ENCODE data around the gene TRIM34. TPM values are rescaled to one million over a fixed set of nuclear protein-coding genes. Genes with fewer than 3 reads are reported as not detected.
"Not testable (repeated sequence)": the region's sequence is repeated elsewhere in the genome, so short reads cannot be mapped to it uniquely, and the experiment has no call there.

Gene TRIM34
- polyA plus RNA-seq, 4 donors: 8.2 to 12.7 (median 11.5) TPM

- DNase-seq (ENCODE audit: low read depth in 4 of 4, low spot score in 3 of 4): not testable (repeated sequence)
These were observed 58.8 kb downstream of the TRIM34 start for GRCh38 chr11:5683620-5684019.

DNA sequence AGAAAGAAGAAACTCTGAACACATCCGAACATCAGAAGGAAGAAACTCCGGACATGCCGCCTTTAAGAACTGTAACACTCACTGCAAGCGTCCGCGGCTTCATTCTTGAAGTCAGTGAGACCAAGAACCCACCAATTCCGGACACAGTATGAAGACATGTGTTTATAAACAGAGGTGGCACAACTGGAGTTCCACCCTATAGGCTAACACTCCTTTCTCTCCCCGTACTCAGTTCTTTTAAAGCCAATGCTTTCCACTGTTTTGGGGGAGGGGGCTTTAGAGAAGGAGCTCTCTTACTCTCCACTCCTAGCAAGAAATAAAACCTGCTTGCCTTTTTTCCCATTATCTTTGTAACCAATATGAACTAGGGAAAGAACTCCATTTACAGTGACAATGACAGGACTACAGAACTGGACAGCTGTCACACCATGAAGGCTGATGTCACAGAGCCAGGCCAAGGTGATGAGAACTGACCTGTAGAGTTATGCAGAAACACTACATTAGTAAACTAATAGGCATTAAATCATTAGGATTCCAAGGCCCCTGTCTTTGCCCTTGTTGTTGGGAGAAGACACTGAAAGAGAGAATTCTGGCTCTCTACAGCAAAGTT, 59.3 kb downstream of the TRIM34 start:
- DNase-seq (ENCODE audit: low read depth in 4 of 4, low spot score in 3 of 4): peak in 2 of 4 donors; percentile 5 to 8

DNA sequence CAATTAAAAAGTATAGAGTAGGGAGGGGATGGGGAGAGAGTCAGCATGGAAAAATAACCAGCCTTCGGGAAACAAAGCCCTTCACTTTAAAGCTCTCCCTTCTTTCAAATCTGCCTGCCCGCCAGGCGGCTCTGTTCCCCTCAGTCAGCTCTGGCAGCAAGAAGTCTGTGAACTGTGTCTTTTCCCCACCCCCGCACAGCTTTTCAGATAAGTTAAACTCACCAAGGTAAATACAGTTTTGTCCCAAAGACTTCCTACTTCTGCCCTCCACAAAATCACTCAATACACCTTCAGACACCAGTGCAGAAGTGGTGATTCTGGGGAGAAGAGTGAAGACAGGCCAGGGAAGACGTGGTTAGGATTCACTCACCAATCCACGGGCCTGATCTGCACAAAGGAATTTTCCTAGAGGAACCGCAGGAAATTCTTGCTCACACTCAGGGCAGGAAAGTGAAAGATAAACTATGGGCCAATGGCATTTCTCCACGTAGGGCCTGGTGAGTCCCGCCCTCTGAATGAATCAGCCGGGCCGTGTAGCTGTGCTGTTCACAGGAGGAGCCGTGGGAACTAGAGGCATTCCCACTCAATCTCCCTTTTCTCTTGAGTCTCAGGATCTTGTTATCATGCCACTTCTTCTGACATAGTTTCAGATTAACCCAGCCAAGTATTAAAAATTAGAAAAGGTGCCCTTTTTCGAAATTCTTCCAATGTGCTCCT, 60.0 kb downstream of the TRIM34 start, which contains the start of gene TRIM5:
TSS of gene TRIM5 (minus strand) at position 429 of the 717 bp plus-strand sequence. CDS start 4,897 bp downstream, outside the sequence.
- DNase-seq (ENCODE audit: low read depth in 4 of 4, low spot score in 3 of 4): peak; percentile 81 to 92 (median 92)

GRCh38 chr11:5686426-5686825, 61.6 kb downstream of the TRIM34 start:
- DNase-seq (ENCODE audit: low read depth in 4 of 4, low spot score in 3 of 4): no peak

- no peak for DNase-seq (ENCODE audit: low read depth in 4 of 4, low spot score in 3 of 4)
These were observed 63.7 kb downstream of the TRIM34 start for GRCh38 chr11:5688482-5688881.

GRCh38 chr11:5689551-5689983, 64.8 kb downstream of the TRIM34 start, which contains the start of gene TRIM22:
Gene TRIM22, plus strand, starts transcription at chr11:5689790. Its CDS starts 6,443 bp downstream, at chr11:5696233.
- DNase-seq (ENCODE audit: low read depth in 4 of 4, low spot score in 3 of 4): peak in 1 of 4 donors; percentile 4

DNA sequence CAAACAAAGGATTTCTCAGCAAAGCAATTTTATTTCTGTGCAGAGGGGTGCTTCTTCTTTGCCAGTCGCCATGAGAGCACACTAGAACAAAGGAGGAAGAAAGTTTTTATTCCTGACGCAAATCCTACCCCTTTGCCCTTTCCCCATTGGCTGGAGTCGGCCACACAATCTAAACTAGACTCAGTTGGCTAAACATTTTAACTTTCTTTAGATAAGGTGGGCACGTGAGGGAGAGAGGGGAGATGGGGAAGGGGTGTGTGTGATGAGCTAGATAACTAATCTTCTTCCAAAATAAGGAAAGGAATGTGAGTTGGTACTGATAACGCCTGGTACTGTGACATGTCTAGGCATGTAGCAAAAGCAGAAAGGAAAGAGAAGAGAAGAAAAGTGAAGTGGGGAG, 65.4 kb downstream of the TRIM34 start:
- no peak for DNase-seq (ENCODE audit: low read depth in 4 of 4, low spot score in 3 of 4)

DNA sequence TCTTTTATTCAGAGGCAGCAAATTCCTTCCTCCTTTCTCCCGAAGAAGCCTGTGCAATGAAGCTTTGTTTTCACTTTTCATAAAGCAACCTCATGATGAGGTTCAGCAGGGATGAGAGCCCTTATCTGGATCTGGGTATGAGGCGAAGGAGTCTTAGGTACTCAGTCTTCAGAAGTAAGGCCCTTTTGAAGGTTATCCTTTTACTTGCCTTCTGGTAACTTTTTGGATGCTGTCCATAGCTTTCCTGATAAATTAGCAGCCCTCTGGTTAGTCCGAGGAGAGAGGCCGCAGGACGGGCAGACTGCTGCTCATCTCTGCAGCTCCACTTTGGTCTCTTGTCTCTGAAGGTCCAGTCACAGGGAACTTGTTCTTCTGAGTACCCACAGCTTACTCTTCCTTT, 65.9 kb downstream of the TRIM34 start:
- DNase-seq (ENCODE audit: low read depth in 4 of 4, low spot score in 3 of 4): no peak

DNA sequence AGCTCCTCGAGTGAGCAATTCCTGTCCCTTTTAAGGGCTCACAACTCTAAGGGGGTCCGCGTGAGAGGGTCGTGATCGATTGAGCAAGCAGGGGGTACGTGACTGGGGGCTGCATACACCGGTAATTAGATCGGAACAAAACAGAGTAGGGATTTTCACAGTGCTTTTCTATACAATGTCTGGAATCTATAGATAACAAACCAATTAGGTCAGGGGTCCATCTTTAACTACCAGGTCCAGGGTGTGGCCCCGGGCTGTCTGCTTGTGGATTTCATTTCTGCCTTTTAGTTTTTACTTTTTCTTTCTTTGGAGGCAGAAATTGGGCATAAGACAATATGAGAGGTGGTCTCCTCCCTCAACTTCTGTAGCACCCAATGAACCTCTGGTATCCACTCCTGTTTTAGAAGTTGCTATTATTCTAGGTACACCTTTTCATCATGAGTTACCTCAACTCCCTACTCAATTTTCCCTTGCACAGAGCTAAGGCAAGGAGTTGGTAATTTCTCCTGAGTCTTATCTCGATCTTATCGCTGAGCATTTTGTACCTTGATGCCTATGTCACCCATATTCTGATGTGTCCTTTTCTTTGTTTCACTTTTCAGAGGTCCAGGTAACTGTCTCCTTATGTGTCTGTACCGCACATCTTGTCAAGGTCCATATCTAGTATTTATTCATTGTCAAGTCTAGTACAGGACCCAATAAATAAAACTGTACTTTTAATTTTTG, 66.6 kb downstream of the TRIM34 start:
- not testable (repeated sequence) for DNase-seq (ENCODE audit: low read depth in 4 of 4, low spot score in 3 of 4)

DNA sequence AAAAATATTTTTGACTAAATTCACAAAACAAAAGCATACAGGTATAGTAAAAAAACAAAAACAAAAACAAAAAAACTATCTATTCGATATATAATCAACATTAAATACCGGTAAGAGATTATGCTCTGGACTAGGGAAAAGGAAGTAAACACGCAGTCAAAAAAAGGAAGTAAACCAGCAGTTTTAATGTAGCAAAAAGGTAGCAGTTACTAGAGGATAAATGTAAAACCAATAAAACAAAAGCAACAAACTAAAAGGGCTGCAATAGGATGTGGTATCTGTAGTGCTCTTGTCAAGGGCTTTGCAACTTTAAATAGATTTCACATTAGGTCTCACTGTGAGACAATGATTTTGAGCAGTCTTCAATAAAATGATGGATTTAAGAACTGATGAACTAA, 67.2 kb downstream of the TRIM34 start:
- DNase-seq (ENCODE audit: low read depth in 4 of 4, low spot score in 3 of 4): no peak

Other genes with a start within 250 kb of the TRIM34 start
- gene OR51M1, start 241.2 kb upstream of the TRIM34 start, polyA plus RNA-seq (ENCODE audit: insufficient read length in 4 of 4): under 1 TPM in 1 of 4 donors, not detected in 3; 0.04 TPM
- under 1 TPM in 1 of 4 donors, not detected in 3; 0.06 TPM for gene OR51Q1, start 202.9 kb upstream of the TRIM34 start, polyA plus RNA-seq (ENCODE audit: insufficient read length in 4 of 4)
- not detected for gene OR51I1, start 183.5 kb upstream of the TRIM34 start, polyA plus RNA-seq (ENCODE audit: insufficient read length in 4 of 4)
- gene OR51I2, start 175.7 kb upstream of the TRIM34 start, polyA plus RNA-seq (ENCODE audit: insufficient read length in 4 of 4): not detected
- gene OR52D1, start 136.3 kb upstream of the TRIM34 start, polyA plus RNA-seq (ENCODE audit: insufficient read length in 4 of 4): not detected
- gene UBQLN3, start 115.0 kb upstream of the TRIM34 start, polyA plus RNA-seq (ENCODE audit: insufficient read length in 4 of 4): not detected
- under 1 TPM; 0.34 to 0.91 (median 0.50) TPM for gene UBQLNL, start 108.3 kb upstream of the TRIM34 start, polyA plus RNA-seq (ENCODE audit: insufficient read length in 4 of 4)
- gene OR52H1, start 76.5 kb upstream of the TRIM34 start, polyA plus RNA-seq (ENCODE audit: insufficient read length in 4 of 4): not detected
- under 1 TPM in 1 of 4 donors, not detected in 3; 0.05 TPM for gene OR52B6, start 44.1 kb upstream of the TRIM34 start, polyA plus RNA-seq (ENCODE audit: insufficient read length in 4 of 4)
- 10 to 100 TPM; 16.9 to 73.5 (median 39.6) TPM for gene TRIM6, start 28.4 kb upstream of the TRIM34 start, polyA plus RNA-seq (ENCODE audit: insufficient read length in 4 of 4)
- 10 to 100 TPM; 34.8 to 46.9 (median 41.6) TPM for gene TRIM5, start 60.1 kb downstream of the TRIM34 start, polyA plus RNA-seq (ENCODE audit: insufficient read length in 4 of 4)
- gene TRIM22, start 64.8 kb downstream of the TRIM34 start, polyA plus RNA-seq (ENCODE audit: insufficient read length in 4 of 4): 10 to 100 TPM in 1 of 4 donors, 1 to 10 TPM in 3; 6.9 to 10.6 (median 7.9) TPM
- gene OR56B1, start 111.4 kb downstream of the TRIM34 start, polyA plus RNA-seq (ENCODE audit: insufficient read length in 4 of 4): not detected
- not detected for gene OR52N4, start 129.2 kb downstream of the TRIM34 start, polyA plus RNA-seq (ENCODE audit: insufficient read length in 4 of 4)
- gene OR52N5, start 158.4 kb downstream of the TRIM34 start, polyA plus RNA-seq (ENCODE audit: insufficient read length in 4 of 4): not detected
- not detected for gene OR52N1, start 166.3 kb downstream of the TRIM34 start, polyA plus RNA-seq (ENCODE audit: insufficient read length in 4 of 4)
- not detected for gene OR52N2, start 183.9 kb downstream of the TRIM34 start, polyA plus RNA-seq (ENCODE audit: insufficient read length in 4 of 4)
- gene OR52E6, start 216.9 kb downstream of the TRIM34 start, polyA plus RNA-seq (ENCODE audit: insufficient read length in 4 of 4): not detected
- gene OR52E8, start 232.7 kb downstream of the TRIM34 start, polyA plus RNA-seq (ENCODE audit: insufficient read length in 4 of 4): not detected